ENCODE results near the gene LACTB. TPM values are rescaled to one million over a fixed set of nuclear protein-coding genes. Genes with fewer than 3 reads are reported as not detected.
A peak's percentile ranks its signal among the peaks of the same experiment; 100 is the strongest.

LACTB gene
- total and polyA plus RNA-seq, 2 of the 4 experiments (the other 2 are of a cell fraction): 12.9 to 32.7 TPM

GRCh38 chr15:63075015-63075983 is 46.4 kb upstream of the LACTB start:
- Histone ChIP-seq H2AK5ac (ENCODE audit: low read depth, low read length) (peak overlapping the region; percentile 86; the same call in 1 of the 2 replicates), H3K4me1 (ENCODE audit: control insufficient read depth, insufficient read depth, low read length) (peaks cover 17% of the 10 kb centered on the region), H3K79me1 (ENCODE audit: low read depth in 1 of 2, low read length in 2 of 2) (peaks cover 2 to 7% of the 10 kb centered on the region in 2 experiments; a peak in 1 of 4 replicates), H2BK20ac (ENCODE audit: low read depth, low read length) (peak overlapping the region; percentile 69), H4K20me1 (ENCODE audit: insufficient read depth, low read length) (peaks cover 31% of the 10 kb centered on the region), H3K23ac (ENCODE audit: low read depth, low read length) (peak overlapping the region; percentile 34), H2AFZ (replicated peaks; ENCODE audit: low read length, poor library complexity) (peak overlapping the region; percentile 75), H2BK15ac (ENCODE audit: low read depth, low read length) (peak overlapping the region; percentile 23; the same call in 1 of the 3 replicates), H4K5ac (ENCODE audit: low read depth, low read length) (peak overlapping the region; percentile 8), H3K9me1 (ENCODE audit: insufficient read depth, low read length) (peaks cover 17% of the 10 kb centered on the region), H3K4me3 (ENCODE audit: insufficient read depth, low read depth, low read length) (no peak overlapping the region), H3K56ac (ENCODE audit: extremely low read depth, insufficient read depth, low read length) (peak overlapping the region; percentile 17; the same call in 1 of the 2 replicates), H3K14ac (replicated peaks; ENCODE audit: low read depth, low read length) (peak overlapping the region; percentile 49; the same call in 1 of the 2 replicates), H3K27ac (ENCODE audit: insufficient read depth, low read length) (peak overlapping the region; percentile 39), H3K18ac (ENCODE audit: low read depth, low read length) (peak overlapping the region; percentile 58), H2AK9ac (replicated peaks; ENCODE audit: low read depth, low read length, poor library complexity) (no peak overlapping the region), H4K91ac (ENCODE audit: insufficient read depth, low read depth, low read length) (peak overlapping the region; percentile 61), H2BK5ac (ENCODE audit: low read depth, low read length, poor library complexity, severe bottlenecking) (peak overlapping the region; percentile 46), H4K8ac (ENCODE audit: low read depth in 2 of 2, low read length in 2 of 2) (peak overlapping the region; percentile 29 to 53; a peak in 3 of 4 replicates), H3K36me3 (ENCODE audit: control insufficient read depth, insufficient read depth, low read length) (peaks cover 16% of the 10 kb centered on the region), H2BK120ac (ENCODE audit: low read depth, low read length) (peak overlapping the region; percentile 21), H3K9ac (ENCODE audit: low read depth, low read length) (0 out of 2 replicates have a peak overlapping the region, but pooled peaks have one; percentile 39), H3K4ac (ENCODE audit: low read depth, low read length) (peak overlapping the region; percentile 76), H3K4me2 (ENCODE audit: low read depth, low read length) (peak overlapping the region; percentile 36), H3K27me3 (ENCODE audit: control insufficient read depth, insufficient read depth, low read length) (no peaks in the 10 kb centered on the region), H3K9me3 (ENCODE audit: control insufficient read depth, insufficient read depth, low read length) (no peaks in the 10 kb centered on the region)
- no peak for TF ChIP-seq MXI1 (IDR thresholded peaks at IDR 0.05; ENCODE audit: borderline replicate concordance, low read depth, low read length)
- TF ChIP-seq BHLHE40 (IDR thresholded peaks at IDR 0.05; ENCODE audit: low read depth, low read length): 0 out of 2 replicates have a peak, but pooled peaks have one; percentile 15
- TF ChIP-seq MAFK (IDR thresholded peaks at IDR 0.05; ENCODE audit: low read depth, low read length): peak; percentile 58; the same call in 1 of the 2 replicates
- DNase-seq: peak; percentile 46
- dilution Hi-C loops (cut with HindIII; ENCODE audit: low sequenced_read_pairs, unreplicated experiment) (no loop called here), intact Hi-C loops (cut with micrococcal nuclease) (no loop called here), in situ Hi-C loops (cut with MboI; ENCODE audit: low sequenced_read_pairs) (no loop called here)
- ATAC-seq (ENCODE audit: low read depth): peak; percentile 2; the same call in 1 of the 2 replicates
- CTCF ChIA-PET: interaction anchor here (0.7 to 1.1 kb wide), 2 partner anchors 18 to 75 kb away, joined by 3 read pairs; no protein-coding TSS in a partner anchor
- 54% methylated on average over 12 of the region's 17 CpGs; no CpG with 5 or more reads in 1 of the 2 experiments for WGBS, 2 experiments (ENCODE audit: extremely low coverage in 2 of 2, insufficient read length in 1 of 2)
- POLR2A ChIA-PET (ENCODE audit: unreplicated experiment): no interaction called here
- no TSS peak for BruUV-seq (replicated peaks)

Measured in IMR-90 (cell line).